NCI-H82 treated with DMSO at 0.1 percent for 48 hours (cell line): ENCODE results near the gene TMEM255A.

Experiments used
- DNase-seq: peaks from one replicate; lab custom pipeline; 2025; ENCODE audit not compliant: unreplicated experiment; lab: John Stamatoyannopoulos, UW

The TMEM255A gene

GRCh38 chrX:120269373-120270035, 41.8 kb downstream of the TMEM255A start:
- DNase-seq, result no peak

DNA sequence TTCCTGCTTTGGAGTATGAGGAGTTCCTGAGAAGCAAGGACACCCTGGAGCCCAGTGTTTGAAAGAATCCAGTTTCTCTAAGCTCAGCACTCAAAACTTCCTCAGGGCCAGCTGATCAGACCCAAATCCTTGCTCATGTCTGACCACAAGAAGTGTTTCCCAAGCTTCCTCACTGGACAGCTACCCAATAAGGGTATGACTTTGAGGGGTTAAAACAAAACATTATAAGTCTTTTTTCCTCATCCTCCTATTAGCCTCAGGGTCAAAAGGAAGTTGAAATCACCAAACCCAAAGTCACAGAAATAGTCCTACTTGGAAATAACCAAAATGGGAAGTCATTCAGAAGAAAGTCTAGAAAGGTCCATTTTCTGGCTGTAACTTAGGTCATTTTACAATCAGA, 46.9 kb downstream of the TMEM255A start:
- no peak for DNase-seq

DNA sequence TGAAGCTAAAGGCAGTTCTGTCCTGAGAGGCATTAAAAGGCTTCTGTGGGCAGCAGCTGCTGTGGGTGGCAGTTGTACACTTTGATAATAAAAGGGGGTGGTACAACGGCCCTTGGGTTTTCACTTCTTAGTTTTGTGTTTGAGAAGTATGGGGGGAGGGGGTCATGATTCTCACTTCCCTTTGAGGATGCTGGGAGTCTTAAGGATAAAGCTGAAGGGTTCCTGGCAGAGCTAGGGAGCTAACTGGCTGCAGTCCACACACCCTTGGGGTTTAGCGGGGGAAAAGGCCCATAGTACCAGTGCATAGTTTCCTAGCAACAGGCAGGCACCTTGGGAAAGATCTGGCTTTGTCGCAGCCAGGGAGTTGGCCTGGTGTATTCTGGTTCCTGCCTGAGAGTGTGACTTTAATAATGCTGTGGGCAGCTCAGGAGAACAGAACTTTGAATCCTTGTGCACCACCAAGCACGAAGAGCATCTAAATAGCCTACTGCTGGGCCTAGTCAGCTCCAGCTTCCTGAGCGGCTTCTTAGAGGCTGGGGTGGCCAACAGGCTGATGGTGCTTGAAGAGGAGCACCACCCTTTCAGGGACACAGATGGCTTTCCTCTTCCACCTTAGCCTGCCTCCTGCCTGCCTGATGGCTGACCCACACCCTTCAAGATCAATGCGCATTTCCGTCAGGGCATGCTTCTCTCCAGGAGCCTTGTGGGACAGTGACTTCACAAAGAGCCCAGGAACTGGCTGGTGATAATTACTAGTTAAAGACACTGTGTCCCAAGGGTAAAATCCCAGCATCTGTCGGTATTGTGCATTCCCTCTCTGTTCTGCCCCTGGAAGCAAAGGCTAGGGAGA, 48.2 kb downstream of the TMEM255A start:
- no peak for DNase-seq

GRCh38 chrX:120260369-120260768, 50.9 kb downstream of the TMEM255A start:
- no peak for DNase-seq

DNA sequence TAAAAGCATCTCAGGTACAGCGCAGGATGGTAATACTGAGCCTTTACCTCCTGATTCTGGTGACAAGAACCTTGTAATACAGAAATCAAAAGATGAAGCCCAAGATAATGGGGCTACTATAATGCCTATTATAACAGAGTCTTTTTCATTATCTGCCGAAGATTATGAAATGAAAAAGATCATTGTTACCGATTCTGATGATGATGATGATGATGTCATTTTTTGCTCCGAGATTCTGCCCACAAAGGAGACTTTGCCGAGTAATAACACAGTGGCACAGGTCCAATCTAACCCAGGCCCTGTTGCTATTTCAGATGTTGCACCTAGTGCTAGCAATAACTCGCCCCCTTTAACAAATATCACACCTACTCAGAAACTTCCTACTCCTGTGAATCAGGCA, 57.5 kb downstream of the TMEM255A start:
- no peak for DNase-seq

- no peak for DNase-seq
Observed at GRCh38 chrX:120251471-120252011, 59.7 kb downstream of the TMEM255A start.

DNA sequence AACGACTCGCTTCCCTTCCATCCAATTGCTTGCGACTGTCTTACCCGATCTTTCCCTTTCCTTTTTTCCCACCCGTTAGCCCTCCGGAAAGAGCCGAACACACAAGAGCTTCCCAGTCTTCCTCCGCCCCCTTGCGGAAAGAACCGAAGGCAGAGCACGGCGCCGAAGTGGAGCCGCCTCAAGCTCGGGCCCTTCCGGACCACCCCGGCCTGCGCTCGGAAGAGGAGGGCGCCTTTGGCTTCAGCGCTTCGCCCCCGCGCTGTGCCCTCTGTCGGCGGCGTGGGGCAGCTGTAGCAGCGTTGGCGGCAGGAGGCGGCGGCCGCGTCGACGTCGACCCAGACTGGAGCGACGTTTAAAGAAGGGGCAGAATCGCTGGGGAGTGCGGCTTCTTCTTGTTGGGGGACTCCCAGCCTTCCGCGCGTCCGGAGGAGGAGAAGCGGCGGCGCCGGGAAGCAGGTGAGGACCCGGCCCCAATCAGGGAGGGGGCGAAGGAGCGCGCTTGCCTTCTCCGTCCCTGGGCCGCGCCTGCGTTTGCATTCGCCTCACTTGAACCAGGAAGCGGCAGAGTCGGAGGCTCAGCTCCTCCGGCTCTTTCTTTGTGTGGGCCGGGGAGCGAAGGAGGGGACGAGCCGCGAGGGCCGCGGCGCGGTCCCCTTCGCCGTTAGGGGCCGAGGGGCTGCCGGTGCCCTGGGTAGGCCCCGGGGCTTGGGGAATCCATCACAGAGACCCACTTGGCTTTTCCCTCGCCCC, 60.6 kb downstream of the TMEM255A start, which contains the start of gene ZBTB33:
Gene ZBTB33 (plus strand): TSS at position 291 of the 750 bp plus-strand sequence. CDS start 2,604 bp downstream, outside the sequence.
- peak; percentile 92 for DNase-seq

DNA sequence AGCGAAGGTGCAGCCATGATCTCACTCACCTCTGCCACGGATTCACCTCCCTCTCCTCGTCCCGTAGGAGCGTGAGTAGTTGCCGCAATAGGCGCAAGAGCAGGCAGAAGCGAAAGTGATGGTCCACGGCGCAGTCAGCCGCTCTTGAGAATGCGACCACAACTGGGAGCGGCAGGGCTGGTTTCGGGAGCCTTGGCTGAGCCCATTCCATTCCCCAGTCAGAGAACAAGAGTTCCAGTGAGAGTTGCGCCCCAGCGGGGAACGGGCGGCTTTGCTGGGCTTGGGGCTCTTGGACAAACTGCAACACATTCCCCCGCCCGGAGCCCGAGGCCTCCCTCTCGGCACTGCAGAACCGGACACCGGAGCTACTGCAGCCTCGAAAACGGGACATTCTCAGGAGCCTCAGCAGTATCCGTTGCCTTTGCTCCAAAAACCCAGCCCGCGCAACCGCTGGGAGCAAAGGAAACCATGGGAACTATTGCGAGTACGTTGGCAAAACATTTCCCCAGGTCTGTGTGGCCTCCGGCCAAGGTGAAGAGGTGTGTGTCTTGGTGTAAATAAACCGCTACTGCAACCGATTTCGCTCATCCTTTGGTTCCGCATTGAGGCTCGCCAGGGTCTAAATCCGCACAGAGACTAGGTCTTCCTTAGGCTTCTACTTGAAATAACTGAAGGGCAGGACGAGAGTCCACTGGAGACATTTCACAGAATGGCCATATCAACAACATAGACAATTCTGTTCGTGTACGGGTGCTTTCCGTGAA, 66.3 kb downstream of the TMEM255A start:
- peak; percentile 76 for DNase-seq

- no peak for DNase-seq
Observed at GRCh38 chrX:120244395-120244734, 66.9 kb downstream of the TMEM255A start.

GRCh38 chrX:120242813-120243212, 68.4 kb downstream of the TMEM255A start:
- DNase-seq, result no peak

DNA sequence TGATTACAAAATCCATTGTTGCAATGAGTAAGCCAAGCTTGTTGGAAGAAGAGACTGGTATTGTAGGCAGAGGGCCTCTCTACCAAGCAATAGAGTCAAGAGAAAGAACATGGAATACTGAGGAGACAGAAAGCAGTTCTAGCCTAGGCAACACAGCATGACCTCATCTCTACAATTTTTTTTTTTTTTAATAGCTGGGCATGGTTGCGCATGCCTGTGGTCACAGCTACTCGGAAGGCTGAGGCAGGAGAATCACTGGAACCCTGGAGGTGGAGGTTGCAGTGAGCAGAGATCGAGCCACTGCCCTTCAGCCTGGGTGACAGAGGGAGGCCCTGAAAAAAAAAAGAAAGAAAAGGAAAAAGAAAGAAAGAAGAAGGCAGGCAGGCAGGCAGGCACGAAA, 72.3 kb downstream of the TMEM255A start:
- no peak for DNase-seq

GRCh38 chrX:120236687-120237479, 74.4 kb downstream of the TMEM255A start:
- no peak for DNase-seq

GRCh38 chrX:120235284-120235683, 76.0 kb downstream of the TMEM255A start:
- DNase-seq, result no peak

GRCh38 chrX:120228187-120228908, 82.9 kb downstream of the TMEM255A start:
- DNase-seq, result no peak

DNA sequence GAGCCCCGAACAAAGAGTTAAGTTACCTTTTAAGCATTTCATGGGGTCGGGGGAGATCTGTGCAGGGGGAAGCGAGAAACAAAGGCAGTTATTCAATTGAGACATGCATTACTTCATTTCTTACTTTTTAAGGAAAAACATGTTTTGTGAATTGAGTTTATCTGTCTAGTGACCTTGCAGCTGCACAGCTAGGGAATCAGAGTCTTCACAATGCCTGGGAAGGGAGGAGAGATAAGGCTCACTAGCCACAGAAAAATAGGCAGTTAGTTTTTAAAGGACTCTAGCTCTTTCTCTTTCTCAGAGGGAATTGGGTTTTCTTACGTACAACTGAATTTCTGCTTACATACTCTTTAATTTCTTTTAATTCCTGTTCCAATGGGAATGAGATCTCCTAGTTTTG, 86.9 kb downstream of the TMEM255A start:
- DNase-seq, result no peak

DNA sequence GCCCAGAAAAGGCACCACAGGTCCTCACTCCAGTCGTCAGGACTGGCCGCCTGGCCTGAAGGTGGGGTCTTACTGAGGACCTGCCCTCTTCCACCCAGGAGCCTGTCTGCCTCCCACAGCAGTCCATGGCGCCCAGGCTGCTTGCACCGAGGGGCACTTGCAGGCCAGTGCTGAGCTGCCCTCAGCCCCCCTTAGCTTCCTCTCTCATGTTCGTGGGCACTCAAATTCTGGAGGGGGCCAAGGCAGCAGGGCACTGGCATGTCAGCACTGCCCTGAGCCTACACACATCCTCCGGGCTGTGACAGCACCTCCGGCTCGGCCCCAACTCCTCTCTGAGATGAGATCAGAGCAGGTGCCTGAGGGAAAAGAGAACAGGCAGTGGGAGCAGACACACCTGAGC, 87.9 kb downstream of the TMEM255A start:
- no peak for DNase-seq

- DNase-seq, result peak; percentile 39
Observed at GRCh38 chrX:120213438-120214265, 97.6 kb downstream of the TMEM255A start.
